ENCODE measurements around the gene LYZL6. TPM values are rescaled to one million over a fixed set of nuclear protein-coding genes. Genes with fewer than 3 reads are reported as not detected.
A peak's percentile ranks its signal among the peaks of the same experiment; 100 is the strongest.

The LYZL6 gene
- total and polyA plus RNA-seq, 10 of the 15 experiments (the other 5 are each of a cell fraction or from before 2014, with no cell fraction given): not detected

- TF ChIP-seq ELK1 (IDR thresholded peaks at IDR 0.05; ENCODE audit: low read depth, low read length) (no peak), DPF2 (IDR thresholded peaks at IDR 0.05) (peak; percentile 63; the same call in 1 of the 2 replicates), NBN (IDR thresholded peaks at IDR 0.05) (0 out of 2 replicates have a peak, but pooled peaks have one; percentile 24), POU2F2 (IDR thresholded peaks at IDR 0.05; ENCODE audit: borderline replicate concordance, low read depth, low read length) (peak; percentile 35; the same call in 1 of the 3 replicates), EP300 (IDR thresholded peaks at IDR 0.05; ENCODE audit: borderline replicate concordance in 1 of 2, control insufficient read depth in 1 of 2, low read depth in 2 of 2, low read length in 2 of 2) (peak in 1 of 2 experiments; percentile 62; a peak in 1 of 4 replicates)
Measured at GRCh38 chr17:35977509-35977908, 34.0 kb upstream of the LYZL6 start (continued).

DNA sequence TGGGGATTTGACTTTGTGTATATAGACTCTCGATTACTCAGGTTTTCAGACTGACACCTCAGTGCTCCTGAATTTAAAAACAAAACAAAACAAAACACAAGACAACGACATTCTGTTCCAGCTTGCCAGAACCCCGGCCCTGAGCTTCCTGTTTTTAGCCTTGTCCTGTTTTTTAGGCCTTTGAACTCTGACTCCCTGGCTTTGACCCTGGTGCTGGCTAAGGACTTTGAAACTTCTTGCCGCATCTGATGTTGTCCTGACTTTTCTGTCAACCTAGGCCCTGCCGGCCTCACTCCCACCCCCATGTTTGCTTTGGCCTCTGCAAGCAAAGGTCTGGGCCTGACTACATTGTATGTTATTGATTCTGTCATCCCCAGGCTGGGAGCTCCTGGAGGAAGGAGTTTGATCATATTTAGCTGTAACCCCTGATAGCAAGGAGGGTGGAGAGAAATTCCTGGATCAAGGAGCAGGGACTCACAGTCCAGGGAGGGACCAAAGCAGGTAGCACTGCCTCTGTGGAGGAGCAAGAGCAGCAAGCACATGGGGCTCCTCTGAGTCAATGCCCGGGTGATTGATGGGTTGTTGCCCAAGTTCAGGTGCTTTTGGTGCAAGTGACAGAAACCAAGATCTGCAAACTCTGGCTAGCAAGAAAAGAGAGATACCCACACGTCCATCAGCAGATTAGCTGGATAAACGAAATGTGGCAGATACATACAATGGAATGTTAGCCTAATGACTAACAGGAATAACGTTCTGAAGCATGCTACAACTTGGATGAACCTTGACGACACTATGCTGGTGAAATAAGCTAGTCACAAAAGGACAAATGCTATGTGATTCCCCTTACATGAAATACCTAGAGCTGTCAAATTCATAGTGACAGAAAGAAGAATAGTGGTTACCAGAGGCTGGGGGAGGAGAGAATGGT is 30.1 kb upstream of the LYZL6 start:
- no peaks in the 10 kb centered on the region for H3K9me3 ChIP-seq (replicated peaks; ENCODE audit: control insufficient read depth, insufficient read depth, low read length)
- no peaks in the 10 kb centered on the region for H4K20me1 ChIP-seq (ENCODE audit: control insufficient read depth, insufficient read depth)
- no peaks in the 10 kb centered on the region for H3K79me2 ChIP-seq (ENCODE audit: control insufficient read depth, insufficient read depth, low read length)
- no peak for TF ChIP-seq ATF7 (IDR thresholded peaks at IDR 0.05; ENCODE audit: low read depth)
- peak; percentile 59 for TF ChIP-seq PKNOX1 (IDR thresholded peaks at IDR 0.05)
- H3K4me2 ChIP-seq (ENCODE audit: control insufficient read depth, insufficient read depth): no peak overlapping the region
- H3K9ac ChIP-seq (ENCODE audit: control insufficient read depth, insufficient read depth, low read length): no peak overlapping the region
- FAIRE-seq (no peak), DNase-seq (ENCODE audit: low read depth, low spot score) (no peak), ATAC-seq (no peak)
- WGBS (ENCODE audit: insufficient coverage, insufficient replicate concordance, low lambda C conversion rate, missing lambda C conversion rate): 46% methylated on average over 10 of the region's 10 CpGs
- in situ Hi-C loops (cut with MboI): loop anchor here (5.0 kb wide), 3 partner anchors 99 to 514 kb away; partner anchors contain the start of gene ZNHIT3
- H3K27me3 ChIP-seq (replicated peaks in 1 of 2; ENCODE audit: control insufficient read depth in 2 of 2, insufficient read depth in 2 of 2, low read length in 1 of 2): no peaks in the 10 kb centered on the region
- no peaks in the 10 kb centered on the region for H3K36me3 ChIP-seq (ENCODE audit: control insufficient read depth in 2 of 2, insufficient read depth in 2 of 2, low read length in 1 of 2)
- ChIA-PET SMC1A (ENCODE audit: uncharacterized antibody, unreplicated experiment) (interaction anchor here (0.7 to 17.2 kb wide), 10 partner anchors 8 to 511 kb away, joined by 3 to 485 read pairs (median 5); no protein-coding TSS in a partner anchor), CTCF (interaction anchor here (0.8 to 19.0 kb wide), 10 partner anchors 8 to 512 kb away, joined by 3 to 622 read pairs (median 4); partner anchors contain the start of gene CCL16), RAD21 (ENCODE audit: unreplicated experiment) (interaction anchor here (1.0 to 17.2 kb wide), 9 partner anchors 9 to 512 kb away, joined by 3 to 342 read pairs (median 3); partner anchors contain the start of gene CCL3), POLR2A (interaction anchor here (1.0 to 1.7 kb wide), 4 partner anchors 12 to 116 kb away, joined by 3 to 5 read pairs (median 4); partner anchors contain the start of gene CCL3)
- no TSS peak for BruUV-seq (replicated peaks)
- H3K27ac ChIP-seq (ENCODE audit: control insufficient read depth, insufficient read depth): no peak overlapping the region
- no peak overlapping the region for H3K4me3 ChIP-seq
- peaks cover 6% of the 10 kb centered on the region; the same call in 1 of the 2 replicates for H3K4me1 ChIP-seq (ENCODE audit: control insufficient read depth, insufficient read depth, low read length)
- intact Hi-C loops (cut with micrococcal nuclease; ENCODE audit: unreplicated experiment): no loop called here
- H2AFZ ChIP-seq (ENCODE audit: control insufficient read depth, low read depth, low read length): no peak overlapping the region
